Smooth muscle cell of bladder (primary cell): ENCODE data around the gene ADH4. TPM values are rescaled to one million over a fixed set of nuclear protein-coding genes. Genes with fewer than 3 reads are reported as not detected.

Source experiments
- total RNA-seq: library from RNA; depleted of rRNA; stranded (reverse); fragments of >200 nt; gene quantifications from 2 replicates; pipeline ENCODE4 v1.2.3, GENCODE V29; 2014

ADH4 gene
- total RNA-seq: not detected in 2 replicates

DNA sequence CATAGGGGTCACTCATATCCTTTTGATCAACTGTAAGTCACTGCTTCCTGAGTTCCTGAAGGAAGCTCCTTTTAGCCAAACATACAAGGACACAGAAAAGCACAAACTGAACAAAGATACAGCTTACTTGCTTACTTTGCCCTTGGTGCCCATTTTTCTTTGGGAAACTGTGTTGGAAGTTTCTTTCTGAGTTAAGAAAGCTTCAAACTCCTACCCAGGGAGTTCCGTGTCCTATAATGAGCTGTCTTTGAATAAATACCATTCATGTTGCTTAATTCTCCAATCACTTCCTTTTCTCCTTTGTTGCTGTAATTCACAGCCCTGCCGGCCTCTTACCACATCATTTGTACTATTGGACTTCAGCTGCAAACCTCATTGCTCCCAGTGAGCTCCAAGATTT is at the start of gene ADH4:
ADH4 (minus strand) TSS at position 228 of the 400 bp plus-strand sequence; CDS start at position 153, 75 bp downstream.

DNA sequence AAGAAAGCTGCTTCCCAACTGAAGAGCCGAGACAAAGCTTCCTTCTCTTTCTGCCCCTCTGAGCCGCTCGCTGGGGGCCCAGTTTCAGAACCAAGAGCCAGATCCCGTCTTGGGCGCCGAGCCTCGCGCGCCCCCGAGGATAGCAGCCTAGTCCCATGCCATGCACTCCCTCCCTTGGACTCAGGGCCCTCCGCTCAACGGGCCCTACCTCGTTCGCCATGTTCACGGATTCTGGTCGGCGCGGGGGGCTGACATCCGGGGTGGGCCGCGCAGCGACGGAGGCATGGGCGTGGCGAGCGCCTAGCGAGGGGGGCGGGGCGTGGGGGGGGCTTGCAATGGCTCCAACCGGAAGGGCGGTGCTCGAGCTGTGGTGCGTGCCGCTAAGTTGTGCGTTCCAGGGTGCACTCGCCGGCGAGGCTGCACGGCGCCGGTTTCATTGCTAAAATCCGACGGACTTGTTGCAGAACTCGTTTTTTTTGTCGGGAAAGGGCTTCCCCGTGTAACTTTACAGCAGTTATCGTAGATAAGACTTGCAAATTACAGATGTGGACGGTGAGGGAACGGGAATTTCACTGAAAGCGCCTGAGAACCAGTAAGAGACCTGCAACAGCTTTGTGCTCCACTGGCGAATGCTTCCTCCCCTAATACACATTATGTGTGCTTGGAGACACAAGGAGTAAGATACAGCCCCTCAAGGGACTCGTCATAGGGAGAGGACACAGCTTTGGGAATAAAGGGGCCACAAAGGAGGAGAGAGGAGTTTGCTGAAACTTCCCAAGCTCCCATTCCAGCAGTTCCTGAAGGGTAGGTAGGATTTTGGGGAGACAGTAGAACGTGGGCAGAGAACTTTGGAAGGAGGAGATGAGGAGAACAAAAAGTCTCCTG is 55.4 kb downstream of the ADH4 start, which contains the start of gene ADH5:
ADH5 (minus strand) TSS at position 308 of the 885 bp plus-strand sequence; CDS start at position 220, 88 bp downstream.

Other genes with a start within 250 kb of the ADH4 start
- gene EIF4E, start 215.2 kb downstream of the ADH4 start, total RNA-seq: 113 and 180 TPM in 2 replicates
- 15.4 and 18.4 TPM in 2 replicates for gene METAP1, start 148.6 kb downstream of the ADH4 start, total RNA-seq
- gene ADH5, start 55.5 kb downstream of the ADH4 start, total RNA-seq: 293 and 324 TPM in 2 replicates
- gene ADH6, start 74.9 kb upstream of the ADH4 start, total RNA-seq: not detected in 2 replicates
- gene ADH1A, start 146.7 kb upstream of the ADH4 start, total RNA-seq: not detected in 2 replicates
- 81.4 and 83.2 TPM in 2 replicates for gene ADH1B, start 177.1 kb upstream of the ADH4 start, total RNA-seq
- 0.57 and 1.5 TPM in 2 replicates for gene ADH1C, start 208.4 kb upstream of the ADH4 start, total RNA-seq